ENCODE results near the gene PTPN12. TPM values are rescaled to one million over a fixed set of nuclear protein-coding genes. Genes with fewer than 3 reads are reported as not detected.

Gene PTPN12
- total RNA-seq, 1 donor from 2014 or later = 86.6 TPM

DNA sequence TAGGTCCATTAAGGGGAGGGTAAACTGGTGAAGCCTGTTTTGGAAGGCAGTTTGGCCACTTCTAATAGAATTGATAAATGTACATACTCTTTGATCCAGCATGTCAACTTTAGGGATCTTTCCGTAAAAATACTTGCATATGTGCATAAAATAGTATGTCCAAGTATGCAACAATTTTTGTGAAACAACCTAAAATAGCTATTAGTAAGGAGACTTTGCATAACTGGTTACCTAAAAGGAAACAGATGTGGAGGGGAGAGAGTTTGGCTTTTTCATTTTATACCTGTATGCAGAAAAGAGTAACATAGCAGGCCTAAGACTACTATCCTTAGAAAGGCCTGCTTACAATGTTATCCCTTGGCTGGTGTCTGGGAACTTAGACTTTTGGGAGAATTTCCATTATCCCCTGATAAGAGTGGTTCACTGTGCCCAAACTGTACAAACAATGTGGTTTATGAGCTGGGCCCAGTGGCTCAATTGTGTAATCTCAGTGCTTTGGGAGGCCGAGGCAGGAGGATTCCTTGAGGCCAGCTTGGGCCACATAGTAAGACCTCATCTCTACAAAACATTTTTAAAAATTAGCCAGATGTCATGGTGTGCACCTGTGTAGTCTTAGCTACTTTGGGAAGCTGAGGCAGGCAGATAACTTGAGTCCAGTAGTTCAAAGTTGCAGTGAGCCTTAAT lies 21.3 kb downstream of the PTPN12 start:
- Mint-ChIP-seq H3K4me1 (no peaks in the 10 kb centered on the region), H3K27ac (no peak overlapping the region), H3K36me3 (peaks cover 50% of the 10 kb centered on the region), H3K9me3 (peaks cover 30% of the 10 kb centered on the region), H3K4me3 (no peak overlapping the region), H3K27me3 (ENCODE audit: insufficient read depth, low read depth) (no peaks in the 10 kb centered on the region)
- H3K4me3 ChIP-seq = no peak overlapping the region
- H3K36me3 ChIP-seq = peaks cover 5% of the 10 kb centered on the region
- peaks cover 81% of the 10 kb centered on the region for H4K20me1 ChIP-seq (ENCODE audit: low read depth)
- no peak overlapping the region for H2AFZ ChIP-seq (replicated peaks)
- no peaks in the 10 kb centered on the region for H3K27me3 ChIP-seq
- no peak overlapping the region for H3K27ac ChIP-seq
- no peak for DNase-seq (ENCODE audit: low spot score)
- H3K4me1 ChIP-seq = no peaks in the 10 kb centered on the region
- H3K4me2 ChIP-seq = no peak overlapping the region
- peaks cover 100% of the 10 kb centered on the region for H3K79me2 ChIP-seq (ENCODE audit: low read depth)
- H3K9ac ChIP-seq = no peak overlapping the region
- TF ChIP-seq EZH2 (IDR thresholded peaks at IDR 0.05) (no peak), EZH2phosphoT487 (IDR thresholded peaks at IDR 0.05) (no peak)
- TF ChIP-seq, protein P1, sequence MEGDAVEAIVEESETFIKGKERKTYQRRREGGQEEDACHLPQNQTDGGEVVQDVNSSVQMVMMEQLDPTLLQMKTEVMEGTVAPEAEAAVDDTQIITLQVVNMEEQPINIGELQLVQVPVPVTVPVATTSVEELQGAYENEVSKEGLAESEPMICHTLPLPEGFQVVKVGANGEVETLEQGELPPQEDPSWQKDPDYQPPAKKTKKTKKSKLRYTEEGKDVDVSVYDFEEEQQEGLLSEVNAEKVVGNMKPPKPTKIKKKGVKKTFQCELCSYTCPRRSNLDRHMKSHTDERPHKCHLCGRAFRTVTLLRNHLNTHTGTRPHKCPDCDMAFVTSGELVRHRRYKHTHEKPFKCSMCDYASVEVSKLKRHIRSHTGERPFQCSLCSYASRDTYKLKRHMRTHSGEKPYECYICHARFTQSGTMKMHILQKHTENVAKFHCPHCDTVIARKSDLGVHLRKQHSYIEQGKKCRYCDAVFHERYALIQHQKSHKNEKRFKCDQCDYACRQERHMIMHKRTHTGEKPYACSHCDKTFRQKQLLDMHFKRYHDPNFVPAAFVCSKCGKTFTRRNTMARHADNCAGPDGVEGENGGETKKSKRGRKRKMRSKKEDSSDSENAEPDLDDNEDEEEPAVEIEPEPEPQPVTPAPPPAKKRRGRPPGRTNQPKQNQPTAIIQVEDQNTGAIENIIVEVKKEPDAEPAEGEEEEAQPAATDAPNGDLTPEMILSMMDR (IDR thresholded peaks at IDR 0.05) = no peak
- H3F3A ChIP-seq (ENCODE audit: low read depth) = no peaks in the 10 kb centered on the region
- no peaks in the 10 kb centered on the region for H3K9me3 ChIP-seq (ENCODE audit: low read depth)

GRCh38 chr7:77561352-77561751 lies 24.3 kb downstream of the PTPN12 start:
- Histone ChIP-seq H3K4me2 (no peak overlapping the region), H3K4me1 (no peaks in the 10 kb centered on the region), H4K20me1 (ENCODE audit: low read depth) (peaks cover 94% of the 10 kb centered on the region), H3F3A (ENCODE audit: low read depth) (no peaks in the 10 kb centered on the region), H2AFZ (replicated peaks) (no peak overlapping the region), H3K9ac (no peak overlapping the region), H3K79me2 (ENCODE audit: low read depth) (peaks cover 100% of the 10 kb centered on the region), H3K4me3 (no peak overlapping the region), H3K27ac (no peak overlapping the region), H3K9me3 (ENCODE audit: low read depth) (no peaks in the 10 kb centered on the region), H3K27me3 (no peaks in the 10 kb centered on the region), H3K36me3 (no peaks in the 10 kb centered on the region)
- Mint-ChIP-seq H3K4me1 (peaks cover 5% of the 10 kb centered on the region), H3K36me3 (peaks cover 32% of the 10 kb centered on the region), H3K9me3 (peaks cover 12% of the 10 kb centered on the region), H3K27ac (no peak overlapping the region), H3K27me3 (ENCODE audit: insufficient read depth, low read depth) (no peaks in the 10 kb centered on the region), H3K4me3 (no peak overlapping the region)
- TF ChIP-seq EZH2phosphoT487 (IDR thresholded peaks at IDR 0.05) (no peak), EZH2 (IDR thresholded peaks at IDR 0.05) (no peak)
- TF ChIP-seq, protein P1 (IDR thresholded peaks at IDR 0.05) = no peak
- no peak for DNase-seq (ENCODE audit: low spot score)

DNA sequence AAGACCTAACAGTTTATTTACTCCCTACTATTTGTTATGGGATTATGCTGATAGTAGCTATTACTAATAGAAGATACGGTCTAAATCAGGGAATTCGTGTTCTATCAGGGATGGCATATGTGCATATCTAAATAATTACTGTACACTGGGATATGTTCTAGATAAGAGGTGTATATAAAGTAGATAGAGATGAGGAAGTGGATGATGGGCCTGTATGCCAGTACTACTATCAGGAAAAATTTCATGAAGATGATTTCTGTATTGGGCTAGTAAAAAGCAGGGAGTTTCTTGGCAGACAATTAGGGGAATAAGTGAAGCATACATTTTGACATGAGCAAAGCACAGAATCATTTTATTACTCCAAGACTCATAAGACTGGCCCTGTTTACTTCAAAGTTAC lies 26.2 kb downstream of the PTPN12 start:
- H3K4me3 Mint-ChIP-seq = no peak overlapping the region
- H3K4me3 ChIP-seq = no peak overlapping the region
- no peak overlapping the region for H3K4me2 ChIP-seq
- H2AFZ ChIP-seq (replicated peaks) = no peak overlapping the region
- peaks cover 100% of the 10 kb centered on the region for H3K79me2 ChIP-seq (ENCODE audit: low read depth)
- peaks cover 23% of the 10 kb centered on the region for H3K36me3 Mint-ChIP-seq
- H3K9ac ChIP-seq = no peak overlapping the region
- no peaks in the 10 kb centered on the region for H3K4me1 ChIP-seq
- no peaks in the 10 kb centered on the region for H3F3A ChIP-seq (ENCODE audit: low read depth)
- no peak for DNase-seq (ENCODE audit: low spot score)
- H3K9me3 Mint-ChIP-seq = peaks cover 7% of the 10 kb centered on the region
- H3K4me1 Mint-ChIP-seq = peaks cover 5% of the 10 kb centered on the region
- H4K20me1 ChIP-seq (ENCODE audit: low read depth) = peaks cover 97% of the 10 kb centered on the region
- no peak overlapping the region for H3K27ac Mint-ChIP-seq
- TF ChIP-seq, protein P1 (IDR thresholded peaks at IDR 0.05) = no peak
- H3K27ac ChIP-seq = no peak overlapping the region
- no peaks in the 10 kb centered on the region for H3K27me3 ChIP-seq
- H3K27me3 Mint-ChIP-seq (ENCODE audit: insufficient read depth, low read depth) = no peaks in the 10 kb centered on the region
- H3K36me3 ChIP-seq = no peaks in the 10 kb centered on the region
- H3K9me3 ChIP-seq (ENCODE audit: low read depth) = no peaks in the 10 kb centered on the region

Measured in neural progenitor cell (in vitro differentiated cells).